Stimulated activated CD8-positive, alpha-beta memory T cell treated with anti-CD3 and anti-CD28 coated beads, Interleukin-4, amount 100 ng/mL, for 4 hours (primary cell): ENCODE measurements around the gene ESR2.
"Not testable (repeated sequence)": the region's sequence is repeated elsewhere in the genome, so short reads cannot be mapped to it uniquely, and the experiment has no call there.

Source experiments
- DNase-seq, 2 donors: peaks; one replicate each; pipeline ENCODE4 v3.0.0-alpha.2; 2020; ENCODE audit warnings: low read depth in 2 of 2, low spot score in 1 of 2

ESR2 gene

GRCh38 chr14:64200170-64200569 is 94.0 kb downstream of the ESR2 start:
- no peak for DNase-seq

GRCh38 chr14:64198486-64198885 is 95.7 kb downstream of the ESR2 start:
- no peak for DNase-seq

DNA sequence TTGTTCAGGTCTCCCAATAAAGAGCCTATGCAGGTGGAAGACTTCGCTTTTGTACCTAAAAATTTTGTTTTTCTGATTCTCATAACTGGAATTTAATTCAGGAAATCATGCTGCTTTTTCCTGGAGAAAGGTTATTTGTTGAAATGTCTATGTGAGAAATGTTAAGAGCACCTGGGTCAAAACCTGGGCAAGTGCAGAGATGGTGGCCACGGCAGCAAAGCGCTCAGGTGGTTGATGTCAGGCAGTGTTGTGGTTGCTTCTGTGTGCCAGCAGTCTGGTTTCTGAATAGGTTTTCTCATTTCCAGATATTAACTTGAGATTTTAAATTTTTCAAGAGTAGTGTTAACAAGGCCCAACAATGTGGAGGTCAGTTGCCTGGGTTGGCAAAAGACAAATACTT is 96.2 kb downstream of the ESR2 start:
- DNase-seq: no peak

- DNase-seq: no peak
These were observed 97.3 kb downstream of the ESR2 start for GRCh38 chr14:64196814-64197411.

GRCh38 chr14:64196056-64196455 is 98.1 kb downstream of the ESR2 start:
- DNase-seq: no peak

DNA sequence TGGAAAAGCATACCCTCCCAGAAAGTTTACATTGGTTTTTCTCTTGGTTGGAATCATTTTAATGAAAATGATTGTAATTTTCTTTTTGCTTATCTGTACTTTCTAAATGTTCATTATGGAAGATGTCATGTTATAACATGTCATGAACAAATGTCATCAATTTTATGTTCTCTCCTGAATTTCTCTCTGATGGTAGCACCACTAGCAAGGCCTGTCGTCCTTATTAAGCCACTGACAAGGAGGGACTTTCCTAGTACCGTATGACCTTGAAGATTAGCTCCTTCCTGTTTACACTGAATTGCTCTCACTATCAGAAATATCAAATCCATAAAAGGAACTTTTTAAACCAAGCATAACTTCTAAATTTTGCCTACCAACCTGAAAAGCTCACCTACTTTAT is 99.0 kb downstream of the ESR2 start:
- no peak for DNase-seq

- DNase-seq: no peak
These were observed 99.8 kb downstream of the ESR2 start for GRCh38 chr14:64194404-64194803.

DNA sequence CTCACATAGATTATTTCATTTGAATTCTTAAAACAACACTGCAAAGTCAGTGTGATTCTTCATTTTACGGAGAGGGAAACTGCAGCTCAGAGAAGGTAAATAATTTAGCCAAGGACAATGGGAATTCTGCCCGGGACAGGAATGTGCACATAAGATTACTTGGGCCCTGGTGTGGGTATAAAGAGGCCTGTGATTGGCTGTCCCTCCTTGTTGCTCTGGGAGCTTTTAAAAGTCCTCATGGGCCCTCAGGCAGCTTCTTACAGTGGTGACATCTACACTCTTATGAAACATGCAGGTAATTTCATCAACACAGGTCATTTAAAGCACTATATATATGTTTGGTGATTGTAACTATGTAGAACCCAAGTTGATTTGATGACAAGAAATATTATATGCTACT is 100.3 kb downstream of the ESR2 start:
- no peak for DNase-seq

- no peak for DNase-seq
These were observed 102.4 kb downstream of the ESR2 start for GRCh38 chr14:64191756-64192155.

DNA sequence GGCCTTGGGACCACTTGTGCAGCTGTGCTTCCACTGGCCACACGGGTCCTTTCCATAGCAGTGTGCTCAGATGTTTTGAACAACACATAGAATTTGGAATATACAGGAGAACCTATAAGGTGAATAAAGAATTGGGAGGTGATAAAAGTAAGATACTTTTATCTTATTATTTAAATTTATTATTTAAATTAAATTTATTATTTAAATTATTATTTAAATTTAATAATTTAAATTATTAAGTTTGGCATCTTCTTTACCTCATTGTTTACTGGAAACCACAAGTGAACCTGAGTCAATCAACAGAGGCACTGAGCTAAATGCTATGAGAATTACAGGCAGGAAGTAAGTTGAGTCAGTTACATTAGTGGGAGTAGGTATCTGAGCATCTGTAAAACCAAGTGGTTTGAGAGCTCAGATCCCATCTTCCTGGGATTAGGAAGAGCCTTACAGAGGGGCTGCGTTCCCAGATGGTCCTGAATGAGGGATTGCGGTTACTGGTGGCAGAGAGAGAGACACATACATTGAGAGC is 103.1 kb downstream of the ESR2 start:
- DNase-seq: no peak

DNA sequence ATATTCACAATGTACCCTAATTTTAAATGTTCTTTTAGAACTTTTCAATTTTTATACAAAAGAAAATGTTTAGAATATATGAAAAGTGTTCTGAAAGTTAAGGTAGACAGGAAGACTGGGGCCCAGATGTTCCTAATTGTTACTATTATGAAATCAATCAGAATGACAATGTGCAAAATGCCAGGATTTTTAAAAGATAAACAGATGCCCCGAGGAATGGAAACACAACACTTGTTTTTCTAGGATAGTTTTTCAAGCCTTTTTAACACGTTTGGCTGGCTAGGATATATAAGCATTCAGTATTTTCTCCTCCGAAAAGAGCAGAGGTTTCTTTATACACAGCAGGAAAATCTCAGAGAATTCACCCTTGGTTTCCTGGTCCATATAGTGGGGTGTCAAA is 106.8 kb downstream of the ESR2 start:
- DNase-seq: no peak

DNA sequence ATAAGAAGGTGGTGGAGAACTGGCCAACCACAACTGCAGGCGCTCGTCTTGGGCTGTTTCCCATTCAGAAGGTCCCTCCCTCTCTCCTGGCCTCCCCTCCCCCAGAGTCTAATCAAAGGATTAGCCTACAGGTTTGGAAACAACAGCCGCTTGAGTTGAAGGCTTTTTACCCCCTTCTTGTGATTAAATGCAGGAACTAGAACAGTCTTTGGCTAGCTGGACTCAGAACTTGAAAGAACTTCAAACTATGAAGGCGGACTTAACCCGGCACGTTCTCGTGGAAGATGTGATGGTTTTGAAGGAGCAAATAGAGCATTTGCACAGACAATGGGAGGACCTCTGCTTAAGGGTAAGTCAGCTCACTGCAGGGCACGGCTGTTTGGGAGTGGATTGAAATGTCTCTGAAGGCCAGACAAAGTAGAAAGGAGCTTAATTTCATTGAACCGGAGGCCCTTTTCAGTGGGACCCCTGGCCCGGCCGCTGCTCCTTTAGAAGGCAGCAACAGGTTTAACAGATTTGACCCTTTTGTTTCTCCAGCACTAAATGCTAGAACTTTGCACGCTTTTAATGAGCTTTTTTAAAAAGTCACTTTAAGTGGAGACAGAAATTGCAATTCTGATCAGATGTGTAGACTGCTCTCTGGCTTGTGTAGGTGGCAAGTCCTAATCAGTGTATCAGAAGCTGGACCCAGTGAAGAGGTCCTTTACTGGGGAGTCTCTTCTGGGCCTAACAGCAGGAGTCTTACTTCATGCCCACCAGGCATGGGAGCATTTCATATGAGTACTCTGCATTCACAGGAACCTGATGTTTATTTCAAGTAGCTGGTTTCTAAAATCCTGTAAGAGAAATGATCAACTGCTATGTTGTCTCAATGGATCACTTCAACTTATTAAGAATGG is 107.7 kb downstream of the ESR2 start:
- no peak for DNase-seq

- no peak for DNase-seq
These were observed 109.0 kb downstream of the ESR2 start for GRCh38 chr14:64185184-64185583.

DNA sequence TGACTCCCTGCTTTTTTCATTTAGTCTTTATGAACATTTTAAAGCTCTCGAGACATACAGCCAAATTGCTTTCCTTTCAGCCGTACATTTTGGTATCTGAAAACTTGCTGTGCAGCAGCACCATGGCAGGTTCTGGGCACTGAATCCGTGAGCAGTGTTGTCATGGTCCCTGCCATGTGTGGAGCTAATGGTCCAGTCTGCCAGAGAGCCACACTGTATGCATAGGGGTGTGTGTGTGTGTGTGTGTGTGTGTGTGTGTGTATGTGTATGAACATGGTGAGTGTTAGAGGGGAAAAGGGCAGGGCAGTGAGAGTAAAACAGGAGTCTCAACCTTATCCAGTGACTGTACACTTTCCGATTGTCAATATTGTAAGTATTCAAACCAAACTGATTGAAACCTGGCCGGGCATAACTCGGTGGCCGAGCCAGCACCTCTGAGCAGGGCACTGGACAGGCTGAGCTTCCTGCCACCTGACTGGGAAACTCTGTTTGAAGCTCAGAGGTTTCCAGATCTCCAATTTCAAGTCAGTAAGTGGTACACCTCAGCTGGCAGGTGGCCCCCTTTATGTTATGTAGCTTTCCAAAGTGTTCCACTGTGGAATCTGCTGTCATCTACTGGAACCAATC is 110.0 kb downstream of the ESR2 start:
- DNase-seq: no peak

DNA sequence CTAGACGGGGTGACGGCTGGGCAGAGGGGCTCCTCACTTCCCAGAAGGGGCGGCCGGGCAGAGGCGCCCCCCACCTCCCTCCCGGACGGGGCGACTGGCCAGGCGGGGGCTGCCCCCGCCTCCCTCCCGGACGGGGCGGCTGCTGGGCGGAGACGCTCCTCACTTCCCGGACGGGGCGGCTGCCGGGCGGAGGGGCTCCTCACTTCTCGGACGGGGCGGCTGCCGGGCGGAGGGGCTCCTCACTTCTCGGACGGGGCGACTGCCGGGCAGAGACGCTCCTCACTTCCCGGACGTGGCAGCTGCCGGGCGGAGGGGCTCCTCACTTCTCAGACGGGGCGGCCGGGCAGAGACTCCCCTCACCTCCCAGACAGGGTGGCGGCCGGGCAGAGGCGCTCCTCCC is 111.3 kb downstream of the ESR2 start:
- DNase-seq: not testable (repeated sequence)

DNA sequence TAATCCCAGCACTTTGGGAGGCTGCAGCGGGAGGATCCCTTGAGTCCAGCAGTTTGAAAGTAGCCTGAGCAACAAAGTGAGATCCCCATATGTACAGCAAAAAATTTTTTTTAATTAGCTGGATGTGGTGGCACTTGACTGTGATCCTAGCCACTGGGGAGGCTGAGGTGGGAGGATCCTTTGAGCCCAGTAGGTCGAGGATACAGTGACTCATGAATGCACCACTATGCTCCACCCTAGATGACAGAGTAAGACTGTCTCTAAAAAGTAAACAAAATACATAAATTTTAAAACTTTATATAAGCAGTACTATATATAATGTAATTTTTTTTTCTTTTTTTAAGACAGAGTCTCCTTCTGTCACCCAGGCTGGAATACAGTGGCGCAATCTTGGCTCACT is 115.4 kb downstream of the ESR2 start:
- no peak for DNase-seq

DNA sequence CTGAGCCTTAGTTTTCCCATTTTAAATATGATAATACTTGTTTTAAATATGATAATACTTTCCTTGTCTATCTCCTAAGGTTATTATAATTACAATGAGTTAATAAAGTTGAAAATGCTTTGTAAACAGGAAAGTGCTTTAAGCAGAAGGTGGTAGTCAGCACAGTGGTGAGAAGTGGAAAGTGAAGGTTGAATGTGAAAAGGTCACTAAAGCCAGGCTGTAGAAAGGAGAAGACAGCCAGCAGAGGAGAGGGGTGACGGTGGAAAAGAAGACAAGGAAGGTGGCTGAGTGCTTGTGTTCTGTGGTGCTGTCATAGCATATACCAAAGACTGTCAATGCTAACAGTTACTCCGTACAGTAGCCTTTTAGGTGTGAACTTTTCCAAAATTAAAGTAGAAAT is 117.8 kb downstream of the ESR2 start:
- DNase-seq: no peak

DNA sequence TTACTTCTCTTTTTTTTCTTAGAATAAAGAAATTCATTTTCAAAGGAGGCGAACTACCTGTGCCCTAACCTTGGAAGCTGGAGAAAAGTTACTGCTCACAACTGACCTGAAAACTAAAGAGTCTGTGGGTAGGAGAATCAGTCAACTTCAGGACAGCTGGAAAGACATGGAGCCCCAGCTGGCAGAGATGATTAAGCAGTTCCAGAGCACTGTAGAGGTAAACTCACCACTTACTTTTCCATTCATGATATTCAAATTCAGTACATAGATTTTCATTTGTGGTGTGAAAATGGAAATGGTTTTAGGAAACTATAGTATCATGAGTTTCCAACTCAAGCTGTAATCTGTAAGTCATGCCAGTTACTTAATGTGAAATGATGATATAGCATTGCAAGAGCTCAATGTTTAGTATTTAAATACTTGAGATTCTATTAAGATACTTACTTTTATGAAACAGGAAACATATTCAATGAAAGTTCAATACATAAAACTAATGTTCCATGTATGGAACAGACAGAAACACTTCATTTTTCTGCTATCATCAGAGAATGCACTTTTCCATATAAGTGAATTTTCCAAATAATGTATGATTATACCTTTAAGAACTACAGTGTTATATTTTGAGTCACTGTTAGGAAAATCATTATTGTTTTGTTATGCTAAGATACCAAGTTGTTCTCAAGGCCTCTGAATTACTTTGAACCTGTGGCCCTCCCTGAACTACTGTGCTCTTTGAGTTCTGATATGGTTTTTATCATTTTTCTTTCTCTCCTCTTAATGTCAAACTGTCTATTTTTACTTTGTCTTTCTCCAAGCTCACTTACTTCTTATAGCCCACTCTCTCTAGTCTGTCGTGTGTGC is 119.0 kb downstream of the ESR2 start:
- no peak for DNase-seq

DNA sequence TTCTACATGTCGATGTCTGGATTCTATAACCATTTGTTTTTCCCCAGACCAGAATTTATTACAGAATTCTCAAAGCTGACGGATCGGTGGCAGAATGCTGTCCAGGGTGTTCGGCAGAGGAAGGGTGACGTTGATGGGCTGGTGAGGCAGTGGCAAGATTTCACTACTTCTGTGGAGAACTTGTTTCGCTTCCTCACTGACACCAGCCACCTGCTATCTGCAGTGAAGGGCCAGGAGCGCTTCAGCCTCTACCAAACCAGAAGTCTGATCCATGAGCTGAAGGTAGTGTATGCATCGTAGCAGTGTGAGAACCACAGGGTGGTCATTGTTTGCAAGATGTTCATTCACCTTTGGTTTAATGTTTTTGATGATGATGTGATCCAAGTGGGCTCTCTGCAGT is 124.0 kb downstream of the ESR2 start:
- DNase-seq: no peak

GRCh38 chr14:64159588-64159987 is 134.6 kb downstream of the ESR2 start:
- DNase-seq: no peak

- DNase-seq: no peak
These were observed 135.6 kb downstream of the ESR2 start for GRCh38 chr14:64158608-64159007.
